Dermis blood vessel endothelial cell (primary cell): ENCODE results near the gene POM121L2. TPM values are rescaled to one million over a fixed set of nuclear protein-coding genes. Genes with fewer than 3 reads are reported as not detected.

Experiments
- DNase-seq: peaks from one replicate; pipeline ENCODE4 v3.0.0; 2010
- total RNA-seq: library from RNA; depleted of rRNA; stranded (reverse); fragments of >200 nt; gene quantifications from 2 replicates; pipeline ENCODE4 v1.2.3, GENCODE V29; 2014

POM121L2 gene
- not detected in 2 replicates for total RNA-seq

DNA sequence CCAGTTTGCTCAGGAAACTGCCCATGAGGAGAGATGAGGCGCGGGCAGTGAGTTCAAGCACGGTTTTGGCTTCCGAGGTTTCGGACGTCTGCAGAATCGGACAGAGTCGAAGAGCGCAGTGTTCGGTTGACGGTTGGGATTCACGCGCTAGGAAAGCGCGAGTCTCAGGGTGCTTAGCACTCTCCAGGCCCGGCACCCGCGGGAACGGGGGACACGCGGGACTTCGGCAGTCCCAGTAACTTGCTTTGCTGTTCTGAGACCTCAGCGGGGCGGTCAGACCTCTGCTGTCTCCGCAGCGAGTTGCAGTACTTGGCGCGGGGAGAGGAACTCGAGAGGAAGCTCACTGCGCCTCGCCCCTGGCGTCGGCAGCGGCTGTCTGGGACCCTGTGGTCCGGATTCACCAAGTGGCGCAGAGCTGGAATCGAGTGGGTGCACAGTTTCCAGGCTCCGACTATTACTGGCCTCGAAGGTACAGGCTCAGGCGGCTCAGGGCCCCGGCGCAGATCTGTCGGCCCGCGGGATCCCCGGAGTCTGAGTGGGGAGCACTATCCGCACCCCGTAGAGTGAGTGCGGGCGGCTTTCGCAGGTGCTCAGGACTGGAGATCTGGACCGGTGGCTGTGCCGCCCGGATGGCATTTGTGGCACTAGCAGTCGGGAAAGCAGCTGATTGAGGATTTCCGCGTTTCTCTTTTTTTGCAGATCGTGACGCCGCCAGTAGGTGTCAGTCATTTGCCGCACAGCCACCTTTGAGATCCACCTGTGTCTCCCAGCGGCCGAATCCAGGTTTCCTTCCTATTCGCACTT, at the start of gene POM121L2:
TSS of gene POM121L2 (minus strand) at position 128 of the 804 bp plus-strand sequence. CDS start at position 25, 103 bp downstream.
- peak; percentile 71 for DNase-seq

DNA sequence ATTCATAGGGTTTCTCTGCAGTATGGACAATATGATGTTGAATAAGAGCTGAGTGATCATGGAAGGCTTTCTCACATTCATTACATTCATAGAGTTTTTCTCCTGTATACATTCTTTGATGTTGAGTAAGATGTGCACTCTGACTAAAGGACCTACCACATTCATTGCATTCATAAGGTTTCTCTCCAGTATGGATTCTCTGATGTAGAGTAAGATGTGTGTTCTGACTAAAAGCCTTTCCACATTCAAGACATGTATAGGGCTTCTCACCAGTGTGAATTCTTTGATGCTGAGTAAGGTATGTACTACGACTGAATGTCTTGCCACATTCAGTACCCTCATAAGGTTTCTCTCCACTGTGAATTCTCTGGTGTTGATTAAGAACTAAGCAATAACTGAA, 47.2 kb upstream of the POM121L2 start:
- DNase-seq, result no peak

DNA sequence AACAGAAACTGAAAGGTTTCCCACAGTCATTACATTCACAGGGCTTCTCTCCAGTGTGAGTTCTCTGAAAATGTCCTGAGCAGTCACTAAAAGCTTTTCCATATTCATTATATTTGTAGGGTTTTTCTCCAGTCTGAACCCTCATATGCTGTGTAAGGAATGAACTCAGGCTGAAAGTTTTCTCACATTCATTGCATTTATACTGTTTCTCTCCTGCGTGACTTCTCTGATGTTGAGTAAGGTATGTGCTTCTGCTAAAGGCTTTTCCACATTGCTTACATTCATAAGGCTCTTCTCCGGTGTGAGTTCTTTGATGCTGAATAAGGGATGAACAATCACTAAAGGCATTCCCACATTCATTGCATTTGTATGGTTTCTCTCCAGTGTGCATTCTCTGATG, 46.7 kb upstream of the POM121L2 start:
- no peak for DNase-seq

DNA sequence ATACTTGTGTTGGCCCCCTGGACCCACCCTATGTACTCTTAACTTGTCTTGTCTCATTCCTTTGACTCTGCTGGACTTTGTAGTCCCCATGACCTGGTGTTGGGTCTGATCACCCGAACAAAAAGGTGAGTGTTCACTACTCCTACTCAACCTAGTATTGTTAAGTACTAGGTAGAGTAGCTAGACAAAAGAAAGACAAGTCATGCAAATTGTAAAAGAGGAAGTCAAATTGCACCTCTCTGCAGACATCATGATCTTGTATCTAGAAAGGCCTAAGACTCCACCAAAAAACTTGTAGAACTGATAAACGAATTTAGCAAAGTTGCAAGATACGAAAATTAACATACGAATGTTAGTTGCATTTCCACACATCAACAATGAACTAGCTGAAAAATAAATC, 40.8 kb upstream of the POM121L2 start:
- DNase-seq, result no peak

DNA sequence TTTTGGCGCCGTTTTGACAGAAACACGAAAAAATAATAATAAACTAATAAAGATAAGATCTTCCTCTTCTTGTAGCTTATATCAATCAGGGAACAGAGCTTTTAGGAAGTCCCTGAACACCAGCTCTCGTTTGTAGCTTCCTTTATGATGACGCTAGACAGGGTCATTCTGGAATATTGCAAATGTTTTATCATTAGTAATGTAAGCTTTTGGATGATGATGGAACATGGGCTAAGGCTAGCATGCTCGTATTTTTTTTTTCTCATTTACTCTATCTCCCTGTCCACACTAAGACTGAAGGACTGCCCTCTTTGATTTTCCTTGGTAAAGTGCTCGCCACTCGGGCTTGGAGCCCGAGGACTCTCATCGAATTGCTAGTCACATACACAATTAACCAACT, 22.1 kb upstream of the POM121L2 start:
- DNase-seq, result no peak

DNA sequence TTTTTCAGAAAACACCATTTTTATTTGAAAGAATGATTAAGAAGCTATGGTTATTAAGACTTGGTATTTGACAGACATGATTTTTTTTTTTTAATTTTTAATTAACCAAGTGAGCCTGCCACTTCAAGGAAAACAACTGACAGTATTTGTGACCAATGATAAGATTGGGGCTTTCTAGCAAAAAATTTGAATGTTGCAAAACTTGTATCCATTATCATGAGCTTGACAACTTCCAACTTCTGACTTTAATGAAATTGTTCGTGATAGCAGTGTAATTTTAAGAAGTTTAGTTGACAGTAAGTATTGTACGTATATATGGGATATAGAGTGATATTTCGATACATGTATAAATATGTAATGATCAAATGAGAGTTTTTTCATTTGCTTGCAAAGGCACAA, 21.6 kb upstream of the POM121L2 start:
- no peak for DNase-seq

DNA sequence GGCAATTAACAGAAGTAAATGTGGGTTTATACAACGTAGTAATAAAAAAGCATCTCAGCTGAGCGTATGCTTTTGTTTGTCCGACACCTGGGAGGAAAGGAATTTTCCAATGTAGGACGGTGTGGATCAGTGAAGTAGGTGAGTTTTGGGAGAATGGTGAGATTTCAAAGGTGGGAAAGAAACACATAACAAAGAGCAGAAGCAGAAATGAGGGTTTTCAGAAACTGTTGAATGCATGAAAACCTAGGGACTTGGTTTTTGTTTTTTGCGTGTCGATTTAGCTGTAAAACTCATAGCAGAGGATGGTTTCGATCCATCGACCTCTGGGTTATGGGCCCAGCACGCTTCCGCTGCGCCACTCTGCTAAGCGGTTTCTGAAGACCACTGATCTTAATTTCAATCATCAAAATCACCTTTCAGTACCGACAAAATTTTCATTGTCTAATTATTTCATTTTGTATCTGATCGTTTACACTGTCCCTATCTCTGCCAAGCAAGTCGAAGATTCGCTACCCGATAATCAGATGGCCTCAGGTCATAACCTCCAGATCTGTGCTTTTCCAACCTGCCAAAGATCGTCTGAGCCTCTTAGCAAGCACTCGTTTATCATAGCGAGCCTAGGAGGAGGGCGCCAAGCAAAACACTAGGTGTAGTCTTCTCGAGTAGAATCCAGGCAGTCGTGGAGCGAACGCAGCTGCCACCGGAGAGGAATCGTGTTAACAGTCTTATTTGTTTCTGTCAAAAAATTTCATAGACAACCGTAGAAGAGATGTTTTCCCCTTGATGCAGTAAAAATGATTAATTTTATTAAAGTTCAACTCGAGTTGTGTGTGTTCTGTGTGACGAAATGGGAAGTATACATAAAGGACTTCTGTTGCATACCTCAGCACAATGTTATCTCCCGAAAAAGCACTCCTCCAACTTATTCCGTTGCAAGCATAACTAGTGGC, 20.9 kb upstream of the POM121L2 start:
- peak; percentile 41 for DNase-seq

DNA sequence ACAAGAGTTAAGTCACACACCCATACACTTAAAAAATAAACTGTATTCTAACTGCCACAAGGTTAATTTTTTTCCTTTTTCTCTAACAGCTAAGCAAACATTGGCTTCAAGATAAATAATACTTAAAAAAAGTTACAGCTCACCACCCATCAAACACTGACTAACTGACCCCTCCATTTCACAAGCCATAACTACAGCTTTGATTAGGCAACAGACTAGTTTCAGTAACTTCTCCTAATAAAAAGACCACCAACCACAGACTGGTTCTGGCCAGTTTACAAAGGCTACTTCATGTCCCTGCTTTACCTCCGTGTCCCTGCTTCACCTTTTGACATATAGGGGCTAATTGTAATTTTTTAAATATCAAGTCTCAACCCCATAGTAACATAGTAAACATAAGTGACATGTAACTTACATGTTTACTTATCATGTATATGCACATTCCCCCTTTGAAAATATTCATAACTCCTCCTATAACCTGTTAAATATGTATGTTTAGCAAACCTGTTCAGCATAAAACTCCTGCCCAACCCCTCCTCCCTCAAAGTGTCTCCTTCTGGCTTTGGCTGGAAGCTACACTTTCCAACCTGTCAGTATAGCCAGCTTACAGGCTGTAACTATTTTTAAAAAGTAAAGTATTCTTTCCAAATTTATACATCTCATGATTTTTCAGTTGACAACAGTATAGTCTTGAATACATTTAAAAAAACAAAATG, 15.1 kb upstream of the POM121L2 start:
- no peak for DNase-seq

DNA sequence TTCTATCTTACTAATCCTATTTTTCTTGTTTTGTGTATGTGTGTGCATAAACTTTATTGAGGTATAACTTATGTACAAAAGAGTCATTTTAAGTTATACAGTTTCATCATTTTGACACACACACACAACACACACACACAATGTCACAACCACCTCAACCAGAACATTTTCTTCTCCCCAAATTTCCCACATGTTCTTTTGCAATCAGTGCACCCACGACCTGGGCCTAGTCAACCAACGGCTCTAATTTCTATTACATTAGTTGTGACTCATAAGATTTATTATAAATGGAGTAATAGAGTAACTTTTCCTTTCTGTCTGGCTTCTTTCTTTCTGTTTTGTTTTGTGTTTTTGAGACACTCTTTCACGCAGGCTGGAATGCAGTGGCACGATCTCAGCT, 9.8 kb upstream of the POM121L2 start:
- DNase-seq, result no peak

DNA sequence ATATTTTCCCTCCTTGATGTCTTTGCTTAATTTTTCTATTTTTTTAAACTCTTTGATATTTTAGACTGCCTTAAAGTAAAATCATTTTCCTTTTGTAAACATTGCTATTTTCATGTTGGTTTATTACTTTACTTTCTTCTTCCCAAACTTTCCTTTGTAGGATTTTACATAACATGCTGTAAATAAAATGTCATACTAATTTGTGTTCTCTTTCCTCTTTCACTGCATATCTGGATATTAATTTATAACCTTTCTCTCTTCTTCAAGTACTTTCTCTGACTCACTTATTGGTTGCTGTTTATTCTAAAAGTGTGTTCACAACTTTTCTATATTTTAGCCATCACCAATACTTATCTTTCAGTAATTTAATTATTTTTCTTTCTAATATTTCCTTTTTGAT, 9.3 kb upstream of the POM121L2 start:
- DNase-seq, result no peak

DNA sequence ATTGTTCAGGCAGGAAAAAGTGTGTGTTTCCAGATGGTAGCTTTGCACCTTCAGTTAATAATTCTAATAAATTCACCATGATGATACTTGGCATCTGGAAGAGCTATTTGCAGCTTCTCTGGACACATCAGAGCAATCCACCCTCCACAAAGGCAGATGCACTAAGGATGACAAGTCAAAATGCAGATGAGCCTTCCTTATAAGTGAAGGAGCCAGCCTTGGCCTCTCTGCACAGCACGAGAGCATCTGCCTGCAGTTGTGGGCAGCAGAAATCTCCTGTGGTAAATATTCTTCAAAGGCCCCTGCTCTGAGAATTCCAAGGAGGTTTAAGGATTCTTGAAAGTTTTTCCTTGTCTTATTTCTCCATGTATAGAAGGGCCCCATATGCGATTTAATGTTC, 6.9 kb upstream of the POM121L2 start:
- DNase-seq, result no peak

DNA sequence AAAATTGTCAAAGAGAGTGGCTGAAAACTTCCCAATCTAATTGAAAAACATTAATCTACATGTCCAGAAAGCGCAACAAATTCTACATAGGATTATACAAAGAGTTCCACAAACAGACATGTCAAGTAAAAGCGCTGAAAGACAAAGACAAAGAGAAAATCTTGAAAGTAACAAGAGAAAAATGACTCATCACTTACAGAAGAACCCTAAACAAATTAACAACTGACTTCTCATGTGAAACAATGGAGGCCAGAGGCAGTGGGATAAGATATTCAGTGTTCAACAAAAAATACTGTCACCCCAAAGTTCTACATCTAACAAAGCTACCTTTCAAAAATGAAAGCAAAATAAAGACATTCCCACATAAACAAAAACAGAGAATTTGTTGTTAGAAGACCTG, 2.0 kb upstream of the POM121L2 start:
- no peak for DNase-seq

DNA sequence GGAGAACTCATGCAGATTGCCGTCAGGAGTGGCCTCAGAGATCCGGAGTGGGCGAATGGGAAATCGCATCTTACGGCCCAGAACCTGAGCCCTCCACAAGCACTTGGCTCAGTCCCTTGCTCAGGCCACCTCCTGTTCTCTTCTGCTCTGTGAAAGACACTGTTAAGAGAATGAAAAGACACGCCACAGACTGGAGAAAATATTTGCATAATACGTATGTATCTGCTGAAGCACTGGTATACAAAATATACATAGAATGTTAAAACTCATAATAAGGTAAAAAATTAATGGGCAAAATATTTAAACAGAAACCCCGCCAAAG, 838 bp upstream of the POM121L2 start:
- DNase-seq, result no peak

DNA sequence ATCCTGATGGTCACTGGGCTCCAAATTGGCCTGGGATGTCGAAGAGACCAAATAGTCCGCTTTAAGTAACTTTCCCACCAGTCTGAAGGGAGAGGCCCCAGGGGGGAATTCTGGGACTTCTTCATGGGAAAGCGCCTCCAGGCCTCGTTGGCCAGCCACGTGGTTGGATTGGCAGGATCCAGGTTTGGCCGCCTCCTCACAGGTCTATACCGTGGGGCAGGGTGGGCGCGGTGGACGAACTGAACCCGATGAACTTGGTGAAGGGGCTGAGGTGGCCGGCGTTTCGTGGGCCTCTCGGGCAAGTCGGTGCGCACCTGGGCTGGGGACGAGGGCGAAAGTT, 297 bp downstream of the POM121L2 start:
- DNase-seq, result no peak

DNA sequence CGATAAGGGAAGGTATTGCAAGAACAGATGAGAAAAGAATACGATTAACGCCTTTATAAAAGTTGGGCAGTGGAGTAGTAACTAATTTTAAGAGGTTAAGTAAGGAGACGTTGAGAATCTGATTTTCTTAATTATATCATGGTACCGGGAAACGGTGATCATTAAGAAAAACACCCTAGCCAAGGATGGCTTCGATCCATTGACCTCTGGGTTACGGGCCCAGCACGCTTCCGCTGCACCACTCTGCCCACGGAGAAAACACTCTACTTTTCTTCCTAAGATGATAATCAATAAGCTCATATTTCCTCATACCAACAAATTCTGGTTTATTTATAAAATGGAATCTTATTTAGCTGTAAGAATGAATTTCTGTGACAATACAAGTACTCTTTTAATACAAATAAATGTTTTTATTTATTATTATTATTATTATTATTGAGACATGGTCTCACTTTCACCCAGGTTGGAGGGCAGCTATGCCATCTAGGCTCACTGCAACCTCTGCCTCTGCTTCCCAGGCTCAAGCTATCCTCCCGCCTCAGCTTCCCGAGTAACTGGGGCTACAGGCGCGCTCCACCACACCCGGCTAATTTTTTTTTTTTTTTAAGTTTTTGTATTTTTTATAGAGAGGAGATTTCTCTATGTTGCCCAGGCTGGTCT, 8.3 kb downstream of the POM121L2 start:
- DNase-seq, result no peak

DNA sequence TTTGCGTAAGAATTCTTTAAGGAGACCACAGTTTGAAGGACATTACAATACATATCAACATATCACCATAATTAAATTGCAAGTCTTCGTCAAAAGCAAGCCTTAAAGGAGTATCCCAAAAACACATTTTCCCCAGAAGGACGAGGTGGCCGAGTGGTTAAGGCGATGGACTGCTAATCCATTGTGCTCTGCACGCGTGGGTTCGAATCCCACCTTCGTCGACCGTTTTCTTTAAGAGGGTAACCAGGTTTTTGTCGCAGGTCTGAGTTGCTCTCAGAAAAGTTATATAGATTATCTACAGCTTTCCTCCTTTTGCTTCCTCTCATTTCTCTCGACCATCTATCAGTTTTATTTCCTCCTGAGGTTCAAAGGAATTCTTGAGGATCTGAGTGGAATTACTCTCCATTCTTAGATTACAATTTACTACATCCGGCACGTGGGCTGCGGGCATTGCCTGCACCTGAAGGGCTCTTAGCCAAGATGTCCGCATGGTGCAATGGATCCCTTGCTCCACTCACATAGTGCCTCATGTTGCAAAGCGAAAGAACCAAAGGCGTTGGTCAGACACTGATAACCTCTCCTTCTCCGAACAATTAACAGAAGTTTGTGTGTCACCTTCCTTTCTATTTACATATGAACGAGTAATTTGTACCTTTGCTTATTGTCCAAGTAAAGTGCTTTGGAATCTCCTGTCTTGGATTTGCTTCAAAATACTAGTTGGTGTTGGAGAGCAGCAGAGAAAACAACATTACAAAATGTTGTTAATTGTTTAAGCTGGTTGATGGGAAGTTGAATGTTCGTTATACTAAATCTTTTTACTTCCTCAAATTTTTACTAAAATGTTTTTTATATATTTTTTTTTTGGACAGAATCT, 14.0 kb downstream of the POM121L2 start:
- DNase-seq, result peak; percentile 54

DNA sequence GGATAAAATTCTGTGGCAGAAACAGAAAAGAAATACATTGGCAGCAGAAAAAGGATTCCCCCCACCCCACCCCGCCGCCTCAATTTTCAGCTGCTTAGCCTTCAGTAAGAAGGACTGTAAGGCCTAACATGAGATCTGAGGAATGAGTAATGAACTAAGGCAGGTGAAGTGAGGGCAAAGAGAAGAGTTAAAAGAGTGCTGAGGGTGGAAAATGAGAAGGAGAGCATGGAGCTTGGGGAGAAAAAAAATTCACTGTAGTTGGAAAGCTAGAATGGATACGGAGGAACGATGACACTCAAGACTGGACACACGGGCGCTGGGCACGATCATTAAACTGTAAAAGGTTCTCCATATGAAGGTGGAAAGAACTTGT, 14.6 kb downstream of the POM121L2 start:
- no peak for DNase-seq

DNA sequence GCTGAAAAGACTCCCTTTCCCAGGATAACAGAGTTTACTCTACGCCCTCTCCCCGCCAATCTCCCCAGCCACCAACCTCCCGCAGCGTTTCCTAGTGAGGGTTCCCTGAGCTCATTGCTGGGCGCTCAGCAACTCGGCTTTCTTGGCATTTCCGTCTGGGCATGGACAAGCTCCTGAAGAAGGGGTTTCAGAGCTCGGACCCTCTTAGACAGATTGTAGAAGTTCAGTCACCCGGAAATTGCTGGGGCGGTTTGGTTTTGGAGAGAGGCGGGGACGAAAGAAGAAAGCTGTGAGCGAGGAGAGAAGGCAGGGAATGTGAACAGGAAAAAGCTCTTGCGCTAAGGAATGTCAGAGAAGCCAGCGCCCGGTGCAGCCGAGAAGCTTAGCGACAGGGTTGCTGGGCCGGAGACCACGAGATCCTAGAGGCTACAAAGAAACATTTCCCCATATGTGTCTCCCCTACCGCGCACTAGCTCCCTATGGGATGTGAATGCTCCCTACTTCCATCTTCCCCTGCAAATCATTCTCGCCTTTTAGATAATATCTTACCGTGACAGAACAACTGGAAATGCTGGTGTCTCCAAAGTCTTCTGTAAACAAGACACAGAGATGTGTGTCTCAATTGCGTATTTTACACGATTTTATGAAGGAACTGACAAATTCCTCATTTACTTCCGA, 15.8 kb downstream of the POM121L2 start:
- DNase-seq, result peak; percentile 46

DNA sequence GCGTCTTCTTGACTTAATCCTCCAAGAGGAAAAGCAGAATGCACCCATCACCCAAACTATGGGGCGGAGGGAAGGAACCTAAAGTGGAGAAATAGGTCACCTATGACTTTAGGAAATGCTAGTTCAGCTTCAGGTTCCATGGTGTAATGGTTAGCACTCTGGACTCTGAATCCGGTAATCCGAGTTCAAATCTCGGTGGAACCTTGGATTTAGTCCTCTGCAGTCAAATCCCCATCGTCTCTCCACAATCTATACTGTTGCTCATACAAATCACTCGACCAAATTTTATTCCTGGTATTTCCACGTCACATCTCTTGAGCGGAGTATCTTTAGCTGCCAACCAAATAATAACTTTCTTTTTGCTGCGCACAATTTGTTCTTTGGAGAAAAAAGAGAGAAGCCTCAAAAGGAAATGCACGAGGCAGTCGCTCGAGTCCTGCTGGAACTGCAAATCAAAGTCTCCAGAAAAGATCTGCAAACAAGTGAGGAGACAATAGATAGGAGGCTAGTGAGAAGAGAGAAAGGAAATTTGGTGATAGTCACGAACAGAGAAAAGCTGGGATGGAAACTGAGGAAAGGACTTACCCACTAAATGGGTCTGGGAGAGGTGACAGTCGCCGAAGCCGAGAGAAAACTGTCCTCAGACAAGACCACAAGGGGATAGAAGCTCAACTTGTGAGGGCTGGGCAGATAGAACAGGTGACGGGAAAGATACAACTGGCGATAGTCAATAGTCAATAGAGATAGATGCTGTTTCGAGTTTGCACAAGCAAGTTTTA, 16.6 kb downstream of the POM121L2 start:
- peak; percentile 57 for DNase-seq

DNA sequence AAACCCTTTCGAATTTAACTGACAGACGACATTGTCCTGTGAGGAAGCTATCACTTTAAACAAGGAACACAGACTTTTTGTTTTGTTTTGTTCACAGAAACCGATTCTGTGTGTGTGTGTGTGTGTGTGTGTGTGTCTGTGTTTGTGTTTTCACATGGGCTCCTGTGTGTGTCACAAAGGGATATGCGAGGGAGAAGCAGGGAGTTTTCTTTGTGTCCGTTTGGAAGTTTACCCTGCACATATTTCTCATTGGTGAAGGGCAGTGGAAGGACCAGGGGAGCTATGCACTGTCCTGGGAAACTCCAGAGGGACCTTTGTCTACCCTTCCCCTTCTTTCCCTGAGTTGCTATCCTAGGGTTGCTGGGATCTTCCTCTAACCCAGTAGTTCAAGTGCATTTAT, 17.7 kb downstream of the POM121L2 start:
- no peak for DNase-seq
